Breast epithelium (tissue), 3 donors: Measurements from ENCODE around the gene SELENOS.

ENCODE experiments used
- POLR2A ChIP-seq: fragments of 450-650 bp; IDR thresholded peaks from one replicate; pipeline ENCODE4 v1.6.1; 2016; ENCODE audit warnings: antibody characterized with exemption, mild to moderate bottlenecking, moderate library complexity
- POLR2AphosphoS5 ChIP-seq, 3 donors: sonication (generic); formaldehyde crosslinking; IDR thresholded peaks; one replicate each; pipeline ENCODE4 v1.6.1; 2017; ENCODE audit warnings: antibody characterized with exemption in 3 of 3
- TF ChIP-seq, protein P1 (sequence below), 3 donors: fragments of 450-650 bp; IDR thresholded peaks; one replicate each; pipeline ENCODE4 v1.5.1; 2016 to 2017; ENCODE audit warnings: antibody characterized with exemption in 3 of 3, mild to moderate bottlenecking in 3 of 3, moderate library complexity in 3 of 3

GRCh38 chr15:101310161-101310480 lies 32.8 kb upstream of the SELENOS start:
- TF ChIP-seq, protein P1, sequence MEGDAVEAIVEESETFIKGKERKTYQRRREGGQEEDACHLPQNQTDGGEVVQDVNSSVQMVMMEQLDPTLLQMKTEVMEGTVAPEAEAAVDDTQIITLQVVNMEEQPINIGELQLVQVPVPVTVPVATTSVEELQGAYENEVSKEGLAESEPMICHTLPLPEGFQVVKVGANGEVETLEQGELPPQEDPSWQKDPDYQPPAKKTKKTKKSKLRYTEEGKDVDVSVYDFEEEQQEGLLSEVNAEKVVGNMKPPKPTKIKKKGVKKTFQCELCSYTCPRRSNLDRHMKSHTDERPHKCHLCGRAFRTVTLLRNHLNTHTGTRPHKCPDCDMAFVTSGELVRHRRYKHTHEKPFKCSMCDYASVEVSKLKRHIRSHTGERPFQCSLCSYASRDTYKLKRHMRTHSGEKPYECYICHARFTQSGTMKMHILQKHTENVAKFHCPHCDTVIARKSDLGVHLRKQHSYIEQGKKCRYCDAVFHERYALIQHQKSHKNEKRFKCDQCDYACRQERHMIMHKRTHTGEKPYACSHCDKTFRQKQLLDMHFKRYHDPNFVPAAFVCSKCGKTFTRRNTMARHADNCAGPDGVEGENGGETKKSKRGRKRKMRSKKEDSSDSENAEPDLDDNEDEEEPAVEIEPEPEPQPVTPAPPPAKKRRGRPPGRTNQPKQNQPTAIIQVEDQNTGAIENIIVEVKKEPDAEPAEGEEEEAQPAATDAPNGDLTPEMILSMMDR (IDR thresholded peaks at IDR 0.05), result no peak
- TF ChIP-seq POLR2A (no peak), POLR2AphosphoS5 (IDR thresholded peaks at IDR 0.05) (no peak)
